Measurements from ENCODE around the gene SLC41A3.
"Not testable (repeated sequence)": the region's sequence is repeated elsewhere in the genome, so short reads cannot be mapped to it uniquely, and the experiment has no call there.

SLC41A3 gene

DNA sequence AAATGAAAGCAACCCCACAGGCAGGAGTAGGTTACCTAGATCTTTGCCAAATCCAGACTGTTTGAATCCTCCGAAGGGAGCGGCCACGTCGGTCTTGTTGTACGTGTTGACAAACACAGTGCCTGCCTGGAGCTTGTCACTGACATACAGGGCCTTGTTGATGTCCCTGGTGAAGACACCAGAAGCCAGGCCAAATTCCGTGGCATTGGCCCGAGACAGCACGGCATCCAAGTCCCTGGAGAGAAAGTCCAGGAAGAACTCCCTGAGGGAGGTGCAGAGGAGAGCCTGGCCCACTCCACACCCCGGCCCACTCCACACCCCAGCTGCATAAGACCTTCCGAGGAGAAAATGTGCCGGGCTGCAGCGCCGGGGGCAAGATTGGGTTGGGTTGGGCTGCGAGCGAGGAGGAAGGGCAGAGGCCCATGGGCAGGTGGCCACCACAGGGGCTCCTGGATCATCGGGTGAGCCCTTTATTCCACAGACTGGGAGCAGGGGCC, 21.8 kb upstream of the SLC41A3 start:
- no peak for DNase-seq

GRCh38 chr3:126104742-126105605, 21.1 kb upstream of the SLC41A3 start:
- DNase-seq, result no peak

DNA sequence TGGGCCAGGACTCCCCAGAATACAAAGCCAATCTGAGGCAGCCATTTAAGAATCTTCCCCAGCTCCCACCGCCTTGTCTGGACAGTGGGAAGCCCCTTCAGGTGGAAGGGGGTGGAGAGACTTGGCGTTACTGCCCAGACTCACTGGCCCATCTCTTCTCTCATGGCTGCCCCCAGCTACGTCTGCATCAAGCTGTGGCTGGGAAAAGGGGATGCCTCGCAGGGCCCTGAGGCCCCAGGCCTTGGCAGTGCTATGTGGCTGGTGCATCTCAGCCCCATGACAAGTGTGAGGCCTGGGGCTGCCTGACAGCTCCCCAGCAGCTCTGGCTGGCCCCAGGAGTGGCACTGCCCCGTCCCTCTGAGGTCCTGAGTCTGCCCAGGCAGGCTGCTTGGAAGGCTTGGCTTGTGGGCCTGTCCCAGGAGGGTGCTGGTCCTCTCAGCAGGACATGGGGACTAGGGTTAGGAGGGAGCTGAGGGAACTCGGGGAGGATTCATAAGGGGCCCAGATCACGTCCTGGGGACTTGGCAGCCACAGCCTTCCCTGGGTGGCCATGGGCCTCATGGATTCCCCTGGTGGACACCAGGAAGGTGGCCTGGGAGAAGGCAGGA, 20.2 kb upstream of the SLC41A3 start:
- no peak for DNase-seq

DNA sequence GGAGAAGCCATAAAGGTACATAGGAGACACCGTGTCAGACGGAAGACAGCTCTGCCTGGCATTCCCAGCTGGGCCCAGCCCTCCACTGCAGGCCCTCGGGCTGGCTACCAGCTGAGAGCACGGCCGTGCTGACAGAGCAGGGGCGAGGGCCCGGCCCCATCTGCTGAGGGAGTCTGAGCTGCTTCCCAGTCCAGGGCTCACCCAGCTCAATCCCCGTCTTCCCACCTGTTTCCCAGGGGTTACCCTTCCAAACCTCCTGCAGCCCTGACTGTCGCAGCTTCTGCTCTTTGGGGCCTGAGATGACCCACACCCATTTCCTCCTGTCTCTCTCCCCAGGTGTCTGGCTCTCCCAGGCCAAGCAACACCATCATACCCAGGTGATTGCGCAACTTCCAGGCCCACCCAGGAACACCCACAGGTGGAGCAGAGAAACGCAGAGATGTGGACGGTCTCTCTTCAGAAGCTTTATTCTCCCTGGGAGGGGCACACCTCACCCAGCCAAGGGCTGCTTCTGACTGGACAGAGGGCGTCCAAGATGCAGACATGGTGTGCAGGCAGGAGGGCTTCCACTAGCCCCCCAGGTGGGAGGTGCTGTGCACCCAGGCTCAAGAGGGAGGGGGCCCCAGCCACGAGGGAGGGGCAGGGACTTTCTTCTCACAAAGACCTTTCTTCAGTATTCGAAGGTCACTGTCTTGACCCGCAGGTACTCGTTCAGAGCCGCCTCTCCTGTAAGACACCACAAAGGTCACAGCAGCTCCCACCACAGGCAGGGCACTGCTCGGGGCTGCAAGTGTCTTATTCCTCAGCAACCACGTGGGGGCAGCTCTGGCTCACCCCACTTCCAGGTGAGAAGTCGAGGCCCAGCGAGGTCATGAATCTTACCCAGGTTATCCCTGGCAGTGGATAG, 19.4 kb upstream of the SLC41A3 start:
- no peak for DNase-seq

- no peak for DNase-seq
Observed at GRCh38 chr3:126102530-126102951, 18.6 kb upstream of the SLC41A3 start.

DNA sequence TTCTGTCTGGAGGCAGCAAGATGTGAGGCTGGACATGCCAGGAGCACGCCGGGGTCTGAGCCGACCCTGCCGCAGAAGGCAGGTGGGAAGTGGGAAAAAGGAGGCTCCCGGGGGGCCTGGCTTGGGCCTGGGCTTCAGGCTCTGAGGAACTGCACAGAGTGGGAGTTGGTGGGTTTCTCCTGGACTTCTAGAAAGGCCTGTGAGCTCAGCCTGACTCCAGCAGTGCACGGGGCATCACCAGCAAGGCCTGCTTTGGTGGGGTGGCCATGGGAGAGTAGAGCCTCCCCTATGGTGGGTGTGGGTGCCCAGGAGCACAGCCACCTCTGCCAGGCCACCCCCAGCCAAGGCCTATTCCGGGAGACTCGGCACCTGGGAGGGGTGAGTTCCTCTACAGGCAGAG, 18.1 kb upstream of the SLC41A3 start:
- DNase-seq, result no peak

DNA sequence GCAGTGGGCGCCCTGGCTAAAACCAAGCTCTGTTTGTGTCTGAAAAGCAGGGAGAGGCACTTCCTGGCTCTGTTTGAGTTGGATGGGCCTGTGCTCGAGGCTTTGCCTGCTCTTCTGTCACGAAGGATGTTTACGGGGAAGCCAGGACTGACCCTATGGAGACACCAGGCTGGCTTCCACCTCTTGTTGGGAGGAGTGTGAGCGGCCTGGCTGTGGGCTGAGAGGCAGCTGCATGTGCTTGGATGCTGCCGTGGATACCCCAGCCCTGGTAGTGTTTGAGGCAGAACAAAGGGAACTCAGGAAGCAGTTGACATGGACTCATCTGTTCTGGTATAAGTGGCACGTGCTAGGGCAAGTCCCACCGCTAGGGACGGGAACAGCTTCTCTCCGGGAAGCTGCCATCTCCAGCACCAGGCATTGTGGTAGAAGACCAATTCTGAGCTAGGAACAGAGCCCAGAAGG, 17.6 kb upstream of the SLC41A3 start:
- DNase-seq, result no peak

GRCh38 chr3:126100634-126101301, 16.8 kb upstream of the SLC41A3 start:
- DNase-seq, result no peak

DNA sequence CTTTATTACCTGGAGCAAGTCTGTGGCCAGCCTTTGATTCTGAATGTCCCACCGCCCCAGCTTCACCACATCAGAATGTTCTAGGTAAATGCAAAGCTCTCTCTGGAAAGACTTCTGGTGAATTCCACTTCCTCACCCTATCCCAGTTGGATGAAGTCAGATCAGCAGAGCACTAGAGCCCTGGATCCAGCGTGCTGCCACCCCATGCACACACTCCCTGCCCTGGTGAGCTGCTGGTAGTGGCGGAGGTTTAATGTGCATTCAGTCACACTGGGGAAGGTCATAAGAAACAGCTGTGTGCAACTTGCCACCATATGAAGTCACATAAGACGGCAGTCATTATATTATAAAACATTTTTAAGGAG, 16.3 kb upstream of the SLC41A3 start:
- no peak for DNase-seq

GRCh38 chr3:126098391-126098858, 14.5 kb upstream of the SLC41A3 start:
- no peak for DNase-seq

- no peak for DNase-seq
Observed at GRCh38 chr3:126097801-126098200, 13.9 kb upstream of the SLC41A3 start.

DNA sequence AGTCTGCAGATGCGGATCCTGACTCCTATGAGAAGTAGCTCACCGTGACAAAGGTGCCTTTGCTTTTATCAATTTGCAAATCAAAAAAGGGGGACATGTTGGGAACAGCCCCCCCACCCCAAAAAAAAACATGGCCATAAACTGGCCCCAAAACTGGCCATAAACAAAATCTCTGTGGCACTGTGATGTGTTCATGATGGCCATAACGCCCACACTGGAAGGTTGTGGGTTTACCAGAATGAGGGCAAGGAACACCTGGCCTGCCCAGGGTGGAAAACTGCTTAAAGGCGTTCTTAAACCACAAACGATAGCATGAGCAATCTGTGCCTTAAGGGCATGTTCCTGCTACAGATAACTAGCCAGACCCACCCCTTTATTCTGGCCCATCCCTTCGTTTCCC, 12.3 kb upstream of the SLC41A3 start:
- DNase-seq, result not testable (repeated sequence)

DNA sequence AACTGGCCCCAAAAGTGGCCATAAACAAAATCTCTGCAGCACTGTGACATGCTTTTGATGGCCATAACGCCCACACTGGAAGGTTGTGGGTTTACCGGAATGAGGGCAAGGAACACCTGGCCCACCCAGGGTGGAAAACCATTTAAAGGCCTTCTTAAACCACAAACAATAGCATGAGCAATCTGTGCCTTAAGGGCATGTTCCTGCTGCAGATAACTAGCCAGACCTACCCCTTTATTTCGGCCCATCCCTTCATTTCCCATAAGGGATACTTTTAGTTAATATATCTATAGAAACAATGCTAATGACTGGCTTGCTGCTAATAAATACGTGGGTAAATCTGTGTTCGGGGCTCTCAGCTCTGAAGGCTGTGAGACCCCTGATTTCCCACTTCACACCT, 8.2 kb upstream of the SLC41A3 start:
- DNase-seq, result not testable (repeated sequence)

- DNase-seq, result no peak
Observed at GRCh38 chr3:126087552-126088175, 3.7 kb upstream of the SLC41A3 start.

GRCh38 chr3:126085841-126086240, 1.9 kb upstream of the SLC41A3 start:
- DNase-seq, result no peak

DNA sequence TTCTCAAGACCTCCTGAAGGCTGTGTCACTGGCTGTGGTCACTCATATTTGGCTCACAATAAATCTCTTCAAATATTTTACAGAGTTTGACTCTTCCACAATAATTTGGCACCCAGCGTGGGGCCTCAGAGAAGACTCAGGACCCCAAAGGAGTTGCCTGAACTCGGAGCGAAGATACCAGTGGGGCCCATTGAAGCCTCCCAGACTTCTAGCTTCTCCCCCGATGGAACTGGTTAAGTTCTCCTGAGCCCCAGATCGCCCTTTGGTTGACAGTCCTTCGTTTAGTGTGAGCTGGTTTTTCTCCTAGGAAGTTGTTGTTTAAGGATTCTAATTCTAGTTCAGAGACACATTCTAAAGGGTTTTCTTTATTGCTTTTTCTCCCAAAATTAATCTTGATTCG, 1.4 kb upstream of the SLC41A3 start:
- no peak for DNase-seq

GRCh38 chr3:126084768-126085180, 850 bp upstream of the SLC41A3 start:
- no peak for DNase-seq

- DNase-seq, result no peak
Observed at GRCh38 chr3:126083511-126083912, 412 bp downstream of the SLC41A3 start.

DNA sequence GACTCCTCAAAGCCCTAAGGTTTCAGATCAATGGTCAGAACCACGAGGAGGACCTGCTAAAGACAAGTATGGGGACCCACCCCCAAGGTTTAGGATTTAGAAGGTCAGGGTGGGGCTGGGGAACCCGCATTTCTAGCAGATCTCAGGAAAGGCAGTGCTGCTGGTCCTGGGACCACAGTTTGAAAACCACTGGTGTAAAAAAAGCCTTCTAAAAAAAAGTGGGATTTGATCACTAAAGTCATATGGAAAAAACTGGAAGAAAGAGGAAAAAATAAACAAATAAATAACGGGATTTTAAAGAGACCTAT, 832 bp downstream of the SLC41A3 start:
- no peak for DNase-seq

DNA sequence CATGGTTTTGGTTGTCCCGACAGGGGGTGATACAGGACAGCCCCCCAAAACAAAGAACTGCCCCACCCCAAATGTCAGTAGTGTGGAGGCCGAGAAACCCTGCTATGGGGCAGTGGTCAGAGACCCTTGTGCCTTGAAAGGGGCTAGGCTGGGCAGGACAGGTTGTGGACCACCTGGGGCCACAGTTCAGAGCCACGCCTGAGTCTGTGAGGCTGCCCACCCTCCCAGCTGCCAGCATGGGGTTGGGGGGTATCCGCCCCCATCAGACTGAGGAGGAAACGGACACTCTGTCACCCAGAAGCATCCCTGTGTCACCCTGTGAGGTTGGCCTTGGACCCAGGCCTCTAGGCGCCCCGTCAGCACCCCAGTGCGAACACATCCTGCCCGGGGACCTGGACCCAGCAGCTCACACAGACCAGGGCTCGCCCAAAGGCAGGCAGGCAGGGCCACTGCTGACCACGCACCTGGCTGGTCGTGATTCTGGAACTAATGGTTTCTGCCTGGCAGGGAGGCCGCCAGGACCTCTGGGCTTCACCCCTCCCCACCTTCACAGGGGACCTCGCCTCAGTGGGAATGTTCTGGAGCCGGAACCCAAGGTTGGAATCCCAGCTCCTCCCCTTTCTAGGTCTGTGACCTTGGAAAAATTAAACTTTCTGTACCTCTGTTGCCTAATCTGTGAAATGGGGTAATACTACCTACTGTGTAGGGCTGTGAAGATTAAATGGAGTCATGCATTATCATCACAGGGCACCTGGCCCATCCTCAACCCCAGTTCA, 1.4 kb downstream of the SLC41A3 start:
- DNase-seq, result no peak

- DNase-seq, result no peak
Observed at GRCh38 chr3:126081618-126082361, 2.1 kb downstream of the SLC41A3 start.
